Activated T-helper 1 cell treated with Interleukin-2 at 50 U/mL for 16 hours (primary cell): ENCODE data around the gene AFTPH.
A peak's percentile ranks its signal among the peaks of the same experiment; 100 is the strongest.
"Not testable (repeated sequence)": the region's sequence is repeated elsewhere in the genome, so short reads cannot be mapped to it uniquely, and the experiment has no call there.

Experiments
- DNase-seq: peaks from one replicate; pipeline ENCODE4 v3.0.0-alpha.2; 2020; ENCODE audit warnings: low read depth

AFTPH gene

DNA sequence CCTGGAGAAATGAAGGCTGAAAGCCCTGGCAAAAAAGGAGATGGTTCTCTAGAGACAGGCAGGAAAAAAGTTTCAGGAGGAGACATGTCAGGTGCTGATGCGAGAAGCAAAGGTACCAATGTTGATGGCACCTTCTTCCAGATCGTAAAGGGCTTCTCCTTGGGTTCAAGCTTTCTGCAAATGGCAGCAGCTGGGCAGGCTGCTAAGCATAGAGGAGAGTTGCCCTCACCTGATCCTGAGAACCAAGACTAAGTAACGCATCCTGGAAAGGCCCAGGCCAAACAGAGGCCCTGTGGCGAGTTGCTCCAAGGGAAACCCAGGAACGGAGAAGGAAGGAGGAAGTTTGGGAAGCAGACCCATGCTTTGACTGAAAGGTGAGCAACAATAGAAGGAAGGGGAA is 23.6 kb upstream of the AFTPH start:
- DNase-seq, result no peak

DNA sequence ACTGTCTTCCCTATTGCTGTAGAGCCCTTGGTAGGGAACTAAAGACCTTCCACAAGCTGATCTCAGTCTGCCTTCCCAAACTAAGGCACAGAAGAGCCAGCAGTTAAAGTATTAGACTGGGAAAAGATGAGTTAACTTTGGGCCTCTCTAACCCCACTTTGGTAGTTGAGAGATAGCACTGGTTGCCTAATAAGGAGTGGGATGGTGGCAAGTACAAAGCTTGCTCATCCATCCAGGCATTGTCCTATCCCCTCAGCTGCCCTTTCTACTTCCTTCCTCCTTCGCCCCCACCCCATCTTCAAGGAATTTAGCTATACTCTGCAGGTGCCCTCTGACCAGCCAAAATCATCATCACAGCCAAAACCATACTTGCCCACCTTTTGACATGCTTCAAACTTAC is 22.2 kb upstream of the AFTPH start:
- no peak for DNase-seq

GRCh38 chr2:64502860-64503259 is 21.3 kb upstream of the AFTPH start:
- no peak for DNase-seq

- no peak for DNase-seq
Observed at GRCh38 chr2:64504774-64505720, 19.1 kb upstream of the AFTPH start.

GRCh38 chr2:64506686-64507085 is 17.4 kb upstream of the AFTPH start:
- no peak for DNase-seq

DNA sequence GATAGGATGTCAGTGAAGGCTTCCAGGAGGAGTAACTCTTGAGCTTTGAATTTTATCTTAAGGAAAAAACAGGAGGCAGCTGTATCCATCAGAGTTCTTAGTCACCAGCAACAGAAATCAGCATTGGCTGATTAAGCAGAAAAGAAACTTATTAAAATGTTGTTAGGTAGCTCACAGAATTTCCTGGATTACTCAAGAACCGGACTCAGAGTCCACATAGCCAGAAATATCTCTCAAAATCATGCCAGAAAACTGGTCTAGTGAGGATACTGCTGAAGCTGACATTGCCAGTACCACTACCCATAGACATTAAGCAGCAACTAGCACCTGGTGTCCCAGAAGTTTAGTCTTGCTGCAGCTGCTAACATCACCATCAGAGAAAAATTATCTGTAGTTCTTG is 10.1 kb upstream of the AFTPH start:
- DNase-seq, result no peak

GRCh38 chr2:64515086-64515485 is 9.0 kb upstream of the AFTPH start:
- no peak for DNase-seq

- no peak for DNase-seq
Observed at GRCh38 chr2:64516651-64517510, 7.2 kb upstream of the AFTPH start.

DNA sequence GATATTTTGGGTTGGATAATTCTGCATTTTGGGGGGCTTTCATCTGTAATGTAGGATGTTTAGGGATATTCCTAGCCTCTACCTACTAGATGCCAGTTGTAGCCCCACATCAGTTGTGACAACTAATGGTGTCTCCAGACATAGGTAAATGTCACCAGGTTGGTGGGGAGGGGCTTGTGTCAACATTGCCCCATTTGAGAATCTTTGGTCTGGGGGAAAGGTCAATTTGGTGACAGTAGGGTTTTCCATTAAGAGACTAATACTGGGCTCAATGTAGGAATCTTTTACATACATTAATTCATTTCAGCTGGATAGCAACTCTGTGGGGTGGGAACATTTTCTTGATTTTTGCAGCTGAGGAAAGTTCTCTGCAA is 6.6 kb upstream of the AFTPH start:
- no peak for DNase-seq

DNA sequence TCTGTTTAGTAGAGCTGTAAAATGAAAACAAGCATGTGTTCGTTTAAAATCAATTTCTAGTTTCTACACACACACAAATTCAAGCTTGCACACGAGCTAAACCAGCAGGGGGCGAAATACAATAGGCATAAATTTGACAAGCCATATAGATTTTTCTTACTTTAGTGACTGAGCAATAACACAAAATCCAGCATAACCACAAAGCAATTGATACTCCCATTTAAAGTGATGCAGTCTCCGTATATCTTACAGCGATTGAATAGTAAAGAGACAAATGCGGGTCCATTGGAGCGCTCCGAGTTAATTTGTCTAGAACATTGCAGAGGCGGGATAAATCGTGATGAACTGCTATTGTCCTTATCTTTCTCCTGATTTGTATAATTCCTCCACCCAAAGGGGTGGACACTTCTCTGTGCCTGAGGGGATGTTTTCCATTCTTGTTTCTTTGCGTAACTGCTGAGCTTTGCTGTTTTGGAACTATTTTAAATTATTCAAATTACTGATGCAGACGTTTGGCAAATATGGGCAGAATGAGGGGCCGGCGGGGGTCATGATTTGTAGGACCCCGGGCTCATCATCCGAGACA is 1.2 kb upstream of the AFTPH start:
- peak; percentile 43 for DNase-seq

DNA sequence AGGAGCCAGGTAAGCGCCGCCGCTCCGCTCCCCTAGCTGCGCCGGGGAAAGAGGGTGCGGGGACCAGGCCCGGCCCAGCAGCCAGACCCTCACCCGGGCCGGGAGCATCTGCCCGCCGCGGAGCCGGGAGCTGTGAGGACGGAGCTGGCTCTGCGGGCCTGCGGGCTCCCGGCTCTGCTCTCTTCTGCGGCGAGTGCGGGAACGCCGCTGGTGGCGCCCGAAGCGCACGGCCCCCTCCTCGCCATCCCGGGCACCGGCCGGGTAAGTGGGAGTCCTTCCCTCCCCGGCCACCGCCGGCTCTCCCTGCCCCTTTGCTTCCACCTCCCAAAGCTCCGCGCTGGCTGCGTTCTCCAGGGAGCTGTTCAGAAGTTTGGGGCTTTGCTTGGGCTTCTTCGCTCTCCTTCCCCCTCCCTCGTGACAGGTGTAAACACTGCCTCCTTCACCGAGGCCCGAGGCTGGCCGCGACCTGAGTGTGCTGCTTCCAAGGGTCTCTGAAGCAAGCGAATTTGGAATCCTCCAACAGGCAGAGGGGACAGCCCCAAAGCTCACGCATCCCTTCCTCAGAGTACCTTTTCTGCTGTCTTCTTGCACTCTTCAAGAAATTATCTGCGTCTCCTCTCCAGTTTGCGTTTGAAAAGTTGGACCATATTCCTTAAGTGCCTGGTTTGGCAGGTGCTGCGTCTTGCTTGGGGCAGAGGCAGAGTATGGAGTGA is 632 bp downstream of the AFTPH start:
- no peak for DNase-seq

DNA sequence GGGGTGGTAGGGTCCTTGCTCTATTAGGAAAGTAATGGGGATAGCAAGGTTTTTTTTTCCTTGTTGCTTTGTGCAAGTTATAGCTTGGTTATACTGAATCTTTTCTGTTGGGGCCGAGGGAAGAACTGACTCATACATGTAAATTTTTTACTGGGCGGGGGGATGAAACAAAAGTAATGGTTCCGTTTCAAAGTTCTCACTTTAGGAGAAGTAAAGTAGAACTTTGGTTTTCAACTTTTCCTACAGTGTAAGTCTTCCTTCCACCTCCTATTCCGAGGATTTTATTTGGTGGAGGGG is 1.1 kb downstream of the AFTPH start:
- no peak for DNase-seq

DNA sequence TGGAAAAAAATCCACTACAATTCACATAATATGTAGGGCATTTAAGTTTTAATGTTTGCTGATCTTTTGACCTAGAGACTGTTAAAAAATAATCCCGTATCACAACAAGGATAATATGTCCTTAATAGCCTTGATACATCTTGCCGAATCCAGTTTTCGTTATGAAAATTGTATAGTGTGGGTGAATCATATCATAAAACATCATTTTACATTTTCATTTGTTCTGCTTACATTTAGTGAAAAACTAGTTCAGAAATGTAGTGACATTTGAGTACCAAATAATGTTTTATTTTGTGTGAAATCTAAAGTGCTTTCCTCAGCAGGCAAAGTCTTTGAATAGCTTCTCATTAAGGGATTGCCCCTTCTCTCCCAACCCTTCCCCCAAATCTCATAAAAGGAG is 1.9 kb downstream of the AFTPH start:
- DNase-seq, result no peak

DNA sequence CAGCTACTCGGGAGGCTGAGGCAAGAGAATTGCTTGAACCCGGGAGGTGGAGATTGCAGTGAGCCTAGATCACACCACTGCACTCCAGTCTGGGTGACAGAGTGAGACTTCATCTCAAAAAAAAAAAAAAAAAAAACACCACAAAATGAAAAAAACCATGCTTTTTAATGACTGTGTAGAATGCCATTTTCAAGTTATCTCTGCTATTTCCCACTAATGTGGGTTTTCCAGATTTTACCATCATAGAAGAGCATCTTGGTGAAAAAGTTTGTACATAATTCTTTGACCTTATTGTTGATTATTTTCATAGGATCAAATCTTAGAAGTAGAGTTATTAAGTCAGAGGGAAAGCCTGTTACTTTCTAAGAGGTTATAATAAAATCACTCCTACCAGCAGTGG is 6.8 kb downstream of the AFTPH start:
- DNase-seq, result not testable (repeated sequence)

DNA sequence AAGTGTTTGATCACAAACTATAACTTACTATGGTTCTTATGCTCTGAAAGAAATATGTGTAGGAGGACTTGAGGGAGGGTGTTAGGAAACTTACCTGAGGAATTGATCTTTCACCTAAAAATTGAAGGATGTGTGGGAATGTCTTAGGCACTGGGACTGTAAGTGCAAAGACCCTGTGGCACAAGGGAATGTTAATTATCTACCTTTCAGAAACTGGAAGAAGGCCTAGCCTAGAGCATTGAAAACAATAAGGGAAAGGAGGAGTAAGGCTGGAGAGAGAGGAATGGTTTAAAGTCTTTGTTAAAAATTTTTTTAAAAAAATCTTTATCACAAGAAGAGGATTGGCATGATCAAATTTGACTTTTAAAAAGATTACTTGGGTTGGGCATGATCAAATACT is 7.9 kb downstream of the AFTPH start:
- DNase-seq, result no peak

DNA sequence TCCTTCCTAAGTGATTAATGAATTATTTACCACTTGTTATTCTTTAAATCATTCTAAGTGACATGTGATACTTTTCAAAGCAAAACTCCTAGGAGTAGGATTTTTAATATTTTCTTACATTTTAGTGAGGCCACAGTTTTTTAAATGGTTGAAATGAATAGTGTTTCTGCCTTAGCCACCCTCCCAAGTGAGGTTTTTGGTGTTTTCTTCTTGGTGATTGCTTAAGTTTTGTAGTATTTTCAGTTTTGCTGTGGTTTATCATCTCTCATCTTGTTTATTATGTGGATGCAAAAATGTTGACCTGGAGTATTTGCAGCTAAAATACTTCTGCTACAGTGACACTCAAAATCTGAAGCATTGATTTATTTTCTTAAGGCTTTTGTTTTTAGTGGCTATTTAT is 9.8 kb downstream of the AFTPH start:
- DNase-seq, result no peak

- DNase-seq, result no peak
Observed at GRCh38 chr2:64534363-64534762, 10.2 kb downstream of the AFTPH start.

- no peak for DNase-seq
Observed at GRCh38 chr2:64535024-64535423, 10.9 kb downstream of the AFTPH start.

DNA sequence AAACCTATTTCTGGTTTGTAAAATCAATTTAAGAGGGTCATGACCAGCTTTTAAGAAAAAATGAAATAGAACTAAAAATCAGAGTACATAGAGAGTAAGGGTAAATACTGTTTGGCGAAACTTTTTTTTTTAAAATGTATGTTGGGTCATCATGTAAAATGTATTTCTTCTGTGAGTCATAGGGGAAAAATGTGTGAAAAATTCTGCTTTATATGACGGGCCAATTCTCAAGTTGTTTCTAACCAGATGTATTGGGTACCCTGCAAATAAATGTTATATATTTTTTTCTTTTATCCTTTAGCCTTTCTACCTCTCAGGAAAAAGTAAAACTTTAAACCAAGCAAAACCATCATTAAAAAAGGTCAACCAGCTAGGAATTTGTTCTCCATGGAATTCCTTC is 13.9 kb downstream of the AFTPH start:
- no peak for DNase-seq

- no peak for DNase-seq
Observed at GRCh38 chr2:64538764-64539433, 14.8 kb downstream of the AFTPH start.

DNA sequence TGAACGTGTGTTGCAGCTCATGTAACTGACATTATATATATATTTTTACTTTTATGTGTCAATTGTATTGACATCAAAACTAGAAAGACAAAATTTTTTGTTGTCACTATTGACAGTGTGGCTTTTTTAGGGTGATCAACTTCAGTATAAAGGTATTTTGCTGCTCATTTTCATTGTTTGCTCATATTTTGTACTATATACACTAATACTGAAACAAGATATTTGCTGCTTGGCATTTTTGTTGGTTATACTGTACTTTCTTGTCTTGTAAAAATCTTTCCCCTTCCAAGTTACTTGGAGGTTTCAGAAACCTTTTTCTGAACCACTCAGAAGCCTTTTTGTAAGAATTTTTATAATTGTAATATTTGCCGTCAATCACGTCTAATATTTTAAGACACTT is 16.5 kb downstream of the AFTPH start:
- DNase-seq, result no peak

GRCh38 chr2:64541547-64541946 is 17.4 kb downstream of the AFTPH start:
- DNase-seq, result no peak
